Effector CD8-positive, alpha-beta T cell (primary cell): ENCODE data around the gene MAP3K14.

Experiments used
- DNase-seq: peaks from one replicate; lab custom pipeline; 2025; lab: John Stamatoyannopoulos, UW

The MAP3K14 gene

DNA sequence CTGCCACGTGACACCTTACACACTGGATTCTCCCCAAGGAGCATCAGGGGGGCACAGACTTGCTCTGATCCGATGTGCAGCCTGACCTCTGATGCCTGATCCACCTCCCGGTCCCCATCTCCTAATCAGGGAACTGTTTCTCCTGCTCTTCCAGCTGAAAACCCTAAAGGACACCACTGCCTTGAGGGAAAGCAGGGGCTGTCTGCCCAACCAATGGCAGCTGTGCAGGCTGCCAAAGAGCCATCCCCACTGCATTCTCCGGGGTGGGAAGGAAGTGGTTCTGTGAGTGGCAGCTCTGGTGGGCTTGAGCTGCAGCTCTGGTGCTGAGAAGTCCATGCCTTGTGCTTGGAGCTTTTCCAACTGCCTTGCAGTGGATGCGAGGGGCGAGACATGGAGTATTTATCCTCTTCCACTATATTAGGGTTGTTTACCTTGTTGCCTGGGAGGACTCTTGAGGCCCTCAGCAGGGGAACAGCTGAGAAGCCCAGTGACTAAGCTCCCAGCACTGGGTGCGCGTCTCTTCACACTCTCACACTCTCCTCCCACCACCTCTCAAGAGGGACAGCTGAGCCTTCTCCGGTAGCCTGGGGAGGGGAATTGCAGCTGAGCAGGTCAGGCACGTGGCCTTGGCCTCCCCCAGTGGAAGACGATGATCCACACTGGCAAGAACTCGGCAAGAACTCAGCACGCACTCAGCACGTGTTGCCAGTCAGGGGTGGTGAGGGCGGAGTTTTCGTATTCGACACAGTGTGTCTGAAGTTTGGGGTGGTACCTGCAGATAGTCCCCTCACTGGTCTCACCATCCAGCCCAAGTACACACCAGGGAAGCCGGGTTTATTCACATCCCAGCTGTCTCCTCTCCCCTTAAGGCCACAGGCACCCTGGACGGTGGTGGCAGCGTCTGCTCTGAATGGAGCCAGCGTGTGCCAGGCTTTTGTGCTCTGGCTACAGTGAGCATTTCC is 33.9 kb downstream of the MAP3K14 start:
- no peak for DNase-seq

DNA sequence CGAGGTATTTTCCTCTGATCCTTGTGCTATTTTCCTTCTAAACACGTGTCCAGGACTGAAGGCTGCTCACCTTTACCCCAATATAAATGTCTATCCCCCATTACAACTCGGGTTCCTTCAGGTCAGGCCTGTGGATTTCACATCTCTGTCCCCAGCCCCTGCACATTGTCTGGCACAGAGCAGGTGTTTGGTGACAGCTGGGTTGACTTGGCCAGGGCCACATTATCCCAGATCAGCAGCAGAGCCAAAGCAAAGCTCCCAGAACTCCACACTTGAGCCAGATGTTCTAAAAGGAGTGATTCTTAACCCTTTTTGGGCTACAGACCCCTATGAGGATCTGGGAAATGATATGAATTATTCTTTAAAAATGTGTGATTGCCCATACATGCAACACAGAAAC is 36.9 kb downstream of the MAP3K14 start:
- DNase-seq, result no peak

DNA sequence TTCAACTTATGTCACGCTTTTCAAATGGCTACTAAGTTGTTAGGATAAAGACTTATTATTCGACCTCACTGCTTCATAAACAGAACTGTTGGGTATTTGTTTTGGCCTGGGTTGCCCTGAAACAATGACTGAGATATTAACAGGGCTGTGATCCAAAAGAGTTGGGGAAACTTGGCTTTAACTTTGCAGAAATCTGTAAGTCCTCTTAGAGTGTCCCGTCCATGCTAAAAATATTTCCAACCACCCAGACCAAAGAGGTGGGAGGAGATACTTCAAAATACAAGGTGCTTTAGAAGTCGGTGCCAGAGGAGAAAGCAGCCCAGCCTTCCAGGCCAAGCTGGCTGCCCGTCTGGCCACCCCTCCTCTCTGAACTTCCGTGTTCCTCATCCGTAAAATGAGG is 38.8 kb downstream of the MAP3K14 start:
- no peak for DNase-seq

DNA sequence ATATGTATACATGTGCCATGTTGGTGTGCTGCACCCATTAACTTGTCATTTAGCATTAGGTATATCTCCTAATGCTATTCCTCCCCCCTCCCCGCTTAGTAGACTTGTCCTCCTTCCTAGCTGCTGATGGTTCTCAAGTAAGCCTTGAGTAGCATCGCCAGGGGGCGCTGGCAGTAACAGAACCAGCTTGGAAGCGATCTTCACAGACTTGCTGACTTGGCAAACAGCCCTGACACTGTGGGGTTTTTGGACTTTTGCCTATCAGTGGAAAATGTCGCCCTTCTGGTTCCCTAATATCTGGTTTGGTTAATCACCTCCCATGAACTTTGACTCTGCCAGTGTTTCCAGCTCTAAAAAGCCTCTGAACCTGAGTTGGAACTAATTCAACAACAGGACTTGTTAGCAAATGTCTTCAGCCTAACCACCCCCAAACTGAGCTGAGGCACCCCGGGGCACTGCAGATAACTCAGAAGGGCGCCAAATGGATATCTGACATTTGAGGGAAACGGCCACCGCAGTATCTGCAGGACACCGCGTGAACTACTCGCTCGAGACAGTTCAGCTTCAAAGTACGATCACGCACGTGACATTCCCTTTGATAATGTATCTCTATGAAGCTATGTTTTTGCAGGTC is 39.5 kb downstream of the MAP3K14 start:
- peak; percentile 84 for DNase-seq

DNA sequence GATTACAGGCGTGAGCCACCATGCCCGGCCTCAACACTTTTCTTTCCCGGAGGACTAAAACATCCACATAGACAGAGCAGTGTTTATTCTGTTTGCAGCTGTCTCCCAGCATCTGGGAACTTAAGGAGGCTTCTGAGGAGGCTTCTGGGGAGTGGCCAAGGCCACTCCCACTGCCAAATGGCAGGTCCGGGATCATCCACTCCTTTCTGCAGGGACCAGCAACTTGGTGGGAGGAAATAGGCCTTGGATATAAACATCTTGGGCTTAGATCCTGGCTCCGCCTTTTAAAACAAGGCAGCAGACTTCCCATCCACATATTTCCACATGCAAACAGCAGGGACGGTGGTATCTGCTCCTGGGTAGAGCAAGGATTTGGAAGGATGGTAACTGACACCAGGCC is 40.8 kb downstream of the MAP3K14 start:
- DNase-seq, result no peak

DNA sequence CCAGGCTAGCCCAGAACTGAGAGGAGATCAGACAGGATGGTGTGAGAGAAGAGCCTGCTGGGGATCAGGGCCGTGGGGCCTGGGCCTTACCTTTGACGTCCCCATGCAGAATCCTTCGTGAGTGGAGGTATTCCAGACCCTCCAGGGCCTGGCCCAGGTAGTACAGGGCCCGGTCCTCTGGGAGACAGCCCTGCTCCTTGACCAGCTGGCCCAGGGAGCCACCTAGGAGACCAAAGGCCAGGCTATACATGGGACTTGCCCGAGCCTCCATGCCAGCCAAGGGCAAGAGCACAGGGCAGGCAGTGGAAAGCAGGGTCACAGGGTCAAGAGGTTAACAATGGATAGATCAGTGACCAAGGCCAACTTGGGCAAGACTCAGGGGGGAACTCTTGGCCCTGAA is 42.8 kb downstream of the MAP3K14 start:
- DNase-seq, result no peak

DNA sequence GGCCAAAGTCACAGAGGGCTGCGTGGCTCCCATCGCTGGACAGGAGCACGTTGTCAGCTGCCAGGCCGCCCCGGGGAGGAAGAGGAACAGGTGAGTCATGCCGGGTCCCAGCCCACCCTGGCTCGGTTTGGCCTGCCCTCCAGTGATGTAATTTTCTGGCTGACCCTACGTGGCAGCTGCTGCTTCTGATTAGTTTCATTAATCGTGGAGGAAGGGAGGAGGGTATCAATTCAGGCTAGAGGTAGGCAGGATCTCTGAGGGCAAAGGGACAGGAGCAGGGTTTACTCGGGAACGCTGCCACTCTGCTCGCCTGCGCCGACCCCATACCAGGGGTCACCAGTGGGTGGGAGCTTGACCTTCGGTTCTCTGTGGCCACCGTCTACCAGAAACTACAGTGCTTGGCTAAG is 43.3 kb downstream of the MAP3K14 start:
- no peak for DNase-seq

DNA sequence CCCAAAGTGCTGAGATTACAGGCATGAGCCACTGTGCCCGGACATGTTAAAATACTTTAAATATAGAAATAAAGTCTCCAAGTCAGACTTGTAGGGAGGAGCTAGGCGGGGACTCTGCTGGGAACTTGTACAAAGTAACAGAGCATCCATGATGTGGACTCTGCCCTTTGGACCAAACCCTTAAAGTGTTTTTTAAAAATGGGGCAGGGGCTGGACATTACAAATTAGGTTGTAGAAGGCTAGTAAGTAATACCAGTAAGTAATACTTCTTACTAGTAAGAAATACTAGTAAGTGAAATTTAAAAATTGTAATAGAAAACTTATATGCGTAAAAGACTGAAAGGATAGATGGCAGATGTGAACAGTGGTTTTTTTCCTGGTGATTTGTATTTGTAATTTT is 45.2 kb downstream of the MAP3K14 start:
- DNase-seq, result no peak

DNA sequence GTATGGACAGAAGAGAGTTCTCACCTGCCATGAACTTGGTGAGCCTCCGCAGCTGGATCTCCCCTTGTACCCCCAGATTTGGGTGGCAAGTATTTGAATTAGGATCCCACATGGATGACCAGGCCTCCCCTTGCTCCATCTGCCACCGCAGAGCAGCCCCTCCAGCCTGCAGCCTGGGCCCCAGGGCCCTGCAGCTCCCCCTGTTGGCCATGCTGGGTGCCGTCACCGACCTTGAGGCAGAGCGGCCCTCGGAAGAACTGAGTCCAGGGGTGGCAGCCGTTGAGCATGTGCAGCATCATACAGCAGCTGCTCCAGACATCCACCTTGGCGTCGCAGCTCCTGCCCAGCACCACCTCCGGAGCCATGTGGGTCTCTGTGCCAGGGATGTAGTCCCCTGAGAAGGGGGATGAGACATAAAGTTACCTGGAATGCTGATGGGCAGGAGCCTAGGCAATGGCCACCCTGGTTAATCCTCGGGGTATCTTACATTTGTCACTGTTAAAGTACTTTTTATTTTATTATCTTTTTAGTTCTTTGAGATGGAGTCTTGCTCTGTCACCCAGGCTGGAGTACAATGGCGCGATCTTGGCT is 45.9 kb downstream of the MAP3K14 start:
- peak; percentile 40 for DNase-seq

DNA sequence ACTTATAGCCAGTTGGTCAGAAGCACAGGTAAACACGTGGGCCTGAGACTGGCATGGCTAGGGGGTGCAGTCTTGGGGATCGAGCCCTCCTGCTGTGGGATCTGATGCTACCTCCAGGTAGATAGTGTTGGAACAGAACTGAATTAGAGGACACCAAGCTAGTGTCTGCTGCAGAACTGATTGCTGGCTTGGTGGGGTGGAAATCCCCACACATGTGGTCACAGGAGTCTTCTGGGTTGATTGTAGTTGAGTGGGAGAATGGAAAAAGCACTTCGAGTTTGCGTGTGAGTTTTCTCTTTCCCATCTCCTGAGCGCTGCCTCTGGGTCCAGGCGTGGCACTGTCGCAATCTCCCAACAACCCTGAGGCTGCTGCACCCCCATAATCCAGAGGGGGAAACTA is 46.9 kb downstream of the MAP3K14 start:
- no peak for DNase-seq

DNA sequence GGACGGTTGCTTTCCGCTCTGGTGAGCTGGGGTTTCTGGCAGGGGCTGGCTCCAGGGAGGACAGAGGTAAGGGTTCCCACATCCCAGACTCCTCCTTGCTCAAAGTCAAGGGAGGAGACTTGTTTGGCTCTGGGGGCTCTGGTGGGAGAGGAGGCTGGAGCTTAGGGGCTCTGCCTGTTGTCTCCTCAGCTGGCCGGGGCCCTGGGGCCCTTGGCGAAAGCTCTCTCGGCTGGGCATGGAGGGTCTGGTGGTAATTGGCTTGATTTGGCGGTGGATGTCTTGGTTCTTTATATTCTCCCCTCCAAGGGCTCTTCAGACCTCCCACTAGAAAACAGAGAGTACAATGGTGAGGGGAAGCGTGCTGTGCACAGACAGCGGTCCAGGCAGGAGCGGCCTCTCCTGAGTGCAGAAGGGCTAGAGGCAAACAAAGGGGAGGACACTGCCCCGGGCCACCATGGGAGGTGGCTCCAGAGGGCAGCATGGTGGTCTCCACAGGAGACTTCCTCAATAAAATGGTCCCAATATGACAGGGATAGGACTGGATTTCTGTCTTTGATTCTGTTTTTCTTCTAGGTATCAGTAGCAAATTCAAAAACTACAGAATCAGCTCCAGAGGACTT is 49.3 kb downstream of the MAP3K14 start:
- DNase-seq, result no peak

DNA sequence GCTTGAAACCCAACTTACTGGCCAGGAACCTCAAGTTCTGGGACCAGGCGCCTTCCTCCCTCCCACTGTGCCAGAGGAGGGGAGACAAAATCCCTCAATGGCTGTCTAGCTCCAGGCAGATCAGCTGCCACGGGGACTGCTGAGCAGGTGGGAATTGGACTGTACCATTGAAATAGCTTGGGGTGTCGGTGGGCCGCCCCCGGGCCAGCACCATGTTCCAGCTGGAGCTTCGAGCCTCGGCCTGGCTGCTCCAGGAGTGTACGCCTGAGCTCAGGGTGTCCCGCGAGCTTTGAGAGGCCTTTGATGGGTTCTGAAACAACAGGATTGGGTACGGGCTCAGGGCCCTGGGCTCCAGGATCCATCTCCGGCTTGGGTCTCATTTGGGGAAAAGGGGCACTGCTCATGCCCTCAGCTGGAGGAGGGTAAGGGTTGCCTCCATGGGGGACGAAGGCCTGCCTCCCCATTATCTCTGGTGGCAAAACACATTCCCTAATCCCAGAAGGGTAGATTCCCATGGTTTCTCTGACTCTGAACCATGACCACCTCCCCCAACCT is 50.4 kb downstream of the MAP3K14 start:
- DNase-seq, result no peak

DNA sequence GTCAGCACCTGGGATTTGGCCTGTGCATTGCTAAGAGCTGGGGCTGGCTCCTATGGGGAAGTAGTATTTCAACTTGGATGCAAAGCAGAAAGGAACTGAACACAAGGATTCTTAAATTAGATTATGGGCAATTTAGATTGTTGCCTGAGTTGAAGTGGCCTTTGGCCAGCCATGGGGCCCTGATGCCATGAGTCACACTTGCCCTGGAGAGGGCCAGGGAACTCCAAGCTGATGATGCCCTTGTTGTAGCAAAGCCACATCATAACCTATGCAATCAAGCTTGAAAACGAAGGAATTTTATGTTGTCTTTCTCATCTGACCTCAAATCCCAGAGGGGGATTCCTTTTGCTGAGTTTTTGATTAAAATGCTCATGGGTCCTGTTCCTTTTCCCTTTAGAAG is 51.0 kb downstream of the MAP3K14 start:
- no peak for DNase-seq

DNA sequence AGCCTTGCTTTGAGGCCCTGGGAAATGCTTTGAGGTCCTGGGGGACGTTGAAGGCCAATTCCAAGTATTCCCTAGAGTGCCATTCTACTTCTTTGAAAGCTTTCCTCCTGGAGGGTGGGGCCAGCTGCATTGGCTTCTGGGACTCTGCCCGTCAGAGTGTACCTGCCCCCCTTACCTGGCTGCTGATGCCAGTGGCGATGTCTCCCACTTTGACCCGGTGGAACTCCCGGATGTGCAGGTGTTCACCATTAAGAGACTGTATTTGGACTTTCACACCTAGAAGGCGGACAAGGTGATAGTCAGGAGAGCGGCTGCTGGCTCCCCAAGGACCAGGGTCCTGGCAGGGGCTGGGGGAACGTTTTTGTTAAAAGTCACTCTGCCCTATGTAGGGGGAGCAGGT is 51.8 kb downstream of the MAP3K14 start:
- no peak for DNase-seq

DNA sequence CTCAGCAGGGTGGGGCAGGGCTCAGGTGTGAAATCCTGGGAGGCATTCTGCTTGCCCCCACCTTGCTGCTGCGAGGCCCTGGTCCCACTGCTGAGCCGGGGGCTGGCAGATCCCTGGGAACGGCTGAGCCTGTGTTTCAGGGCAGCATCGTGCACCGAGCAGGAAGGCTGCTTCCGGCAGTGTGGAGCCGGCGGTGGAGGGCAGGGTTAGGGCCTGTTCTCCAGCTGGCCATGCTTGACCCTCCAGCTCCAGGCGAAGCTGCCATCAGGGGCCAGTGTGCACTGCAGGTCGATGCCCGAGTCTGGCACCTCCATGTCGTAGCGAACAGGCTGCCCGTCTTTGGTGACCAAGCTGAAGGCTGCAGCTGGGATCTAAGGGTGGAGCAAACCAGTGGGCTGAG is 52.4 kb downstream of the MAP3K14 start:
- DNase-seq, result no peak

DNA sequence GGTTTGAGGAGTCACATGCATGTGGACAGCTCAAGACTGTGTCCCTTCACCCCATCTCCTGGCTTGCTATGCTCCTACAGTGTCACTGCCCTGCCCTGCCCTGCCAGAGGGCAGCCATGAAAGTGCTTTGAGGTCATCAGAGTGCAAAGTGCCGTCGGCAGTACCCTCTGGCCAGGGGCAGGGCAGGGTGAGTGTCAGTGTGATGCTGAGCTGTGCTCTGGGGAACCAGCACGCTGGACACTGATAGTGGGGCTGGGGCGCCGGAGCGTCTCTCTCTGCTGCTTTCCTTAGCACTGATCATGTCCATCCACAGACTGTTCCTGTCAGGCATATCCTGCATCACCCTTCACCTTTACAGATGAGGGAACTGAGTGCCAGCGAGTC is 53.4 kb downstream of the MAP3K14 start:
- no peak for DNase-seq

DNA sequence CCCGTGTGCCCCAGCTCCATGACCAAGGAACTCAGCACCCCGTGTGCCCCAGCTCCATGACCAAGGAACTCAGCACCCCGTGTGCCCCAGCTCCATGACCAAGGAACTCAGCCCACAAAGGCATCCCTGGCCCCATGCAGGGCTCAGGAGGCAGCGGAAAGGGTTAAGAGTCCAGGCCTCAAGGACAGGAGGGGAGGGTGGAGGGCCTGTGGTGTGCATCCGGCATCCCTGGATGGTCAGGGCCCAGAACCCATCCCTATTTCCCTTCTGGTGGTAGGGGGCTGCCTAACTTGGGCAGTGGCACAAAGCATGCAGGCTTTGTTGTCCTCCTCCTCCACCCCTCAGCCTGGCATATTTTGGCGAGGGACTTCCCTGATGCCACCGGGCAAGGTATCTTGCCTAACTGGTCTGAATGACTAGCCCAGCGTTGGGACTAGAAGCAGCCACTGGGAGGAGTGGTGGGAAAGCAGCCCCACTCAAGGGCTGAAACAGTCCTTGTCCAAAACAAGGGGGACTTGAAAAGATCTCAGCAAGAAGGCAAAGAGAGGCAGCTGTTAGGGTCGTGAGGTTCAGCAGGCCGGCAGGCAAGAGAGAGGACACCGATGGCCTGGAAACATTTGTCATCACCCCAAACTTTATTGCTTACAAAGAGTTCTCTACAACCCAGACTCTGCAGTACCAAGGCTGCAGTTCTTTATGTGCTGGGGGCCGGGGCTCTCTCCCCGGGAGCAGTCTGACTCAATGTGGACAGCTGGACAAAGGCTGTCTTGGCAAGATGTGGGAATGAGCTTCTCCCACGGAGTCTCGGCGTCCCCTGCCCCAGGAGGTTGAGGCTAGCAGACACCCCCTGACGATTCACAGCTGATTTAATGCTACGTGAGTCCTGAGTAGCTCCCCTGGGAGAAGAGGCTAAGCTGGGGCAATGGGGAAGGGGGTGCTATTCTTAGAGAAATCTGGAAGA is 54.0 kb downstream of the MAP3K14 start:
- DNase-seq, result no peak

DNA sequence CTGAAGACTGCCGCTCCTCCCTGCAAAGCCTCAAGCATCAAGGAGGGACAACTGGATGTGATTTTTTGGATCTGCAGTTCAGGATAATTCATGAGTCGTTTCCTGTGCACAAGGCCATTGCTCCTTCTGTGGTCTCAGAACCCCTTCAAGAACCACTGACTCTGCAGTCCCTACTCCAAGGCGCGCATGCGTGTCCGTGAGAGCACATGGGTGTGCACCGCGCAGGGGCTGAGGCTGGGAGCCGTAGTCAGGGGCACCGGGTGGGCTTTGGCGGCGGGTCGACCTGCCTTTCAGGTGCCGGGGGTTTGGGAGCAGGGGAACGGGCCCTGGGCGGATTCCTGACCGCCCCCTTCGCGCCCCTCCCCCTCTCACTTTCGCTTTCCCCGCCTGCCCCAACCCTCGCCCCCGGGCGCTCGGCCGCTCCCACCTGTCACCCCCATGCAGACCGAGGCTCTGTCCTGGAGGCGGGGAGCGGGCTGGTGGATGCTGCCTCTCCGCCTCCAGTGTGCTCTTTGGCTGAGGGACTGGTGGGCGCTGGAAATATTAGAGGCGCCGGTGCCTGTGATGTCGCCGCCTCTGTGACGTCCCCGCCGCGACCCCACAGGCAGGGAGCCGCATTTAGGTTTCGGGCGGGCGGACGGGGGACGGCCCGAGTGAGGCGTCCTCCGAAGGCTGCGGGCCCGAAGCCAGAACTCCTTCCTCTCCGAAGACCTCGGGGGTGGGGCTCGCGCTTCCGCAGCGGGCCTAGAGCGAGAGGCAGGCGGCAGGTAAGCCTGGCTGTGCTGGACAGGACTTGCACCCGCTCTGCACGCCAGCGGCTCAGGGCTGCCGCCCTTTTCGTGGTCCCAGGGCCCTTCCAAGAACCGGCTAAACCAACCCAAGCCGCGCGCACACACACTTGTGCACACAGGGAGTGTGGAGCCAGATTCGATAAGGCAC is 55.0 kb downstream of the MAP3K14 start, which contains the start of gene SPATA32:
Gene SPATA32 (minus strand): TSS at position 518 of the 939 bp plus-strand sequence. CDS start 78 bp downstream, at position 440.
- DNase-seq, result peak; percentile 54

DNA sequence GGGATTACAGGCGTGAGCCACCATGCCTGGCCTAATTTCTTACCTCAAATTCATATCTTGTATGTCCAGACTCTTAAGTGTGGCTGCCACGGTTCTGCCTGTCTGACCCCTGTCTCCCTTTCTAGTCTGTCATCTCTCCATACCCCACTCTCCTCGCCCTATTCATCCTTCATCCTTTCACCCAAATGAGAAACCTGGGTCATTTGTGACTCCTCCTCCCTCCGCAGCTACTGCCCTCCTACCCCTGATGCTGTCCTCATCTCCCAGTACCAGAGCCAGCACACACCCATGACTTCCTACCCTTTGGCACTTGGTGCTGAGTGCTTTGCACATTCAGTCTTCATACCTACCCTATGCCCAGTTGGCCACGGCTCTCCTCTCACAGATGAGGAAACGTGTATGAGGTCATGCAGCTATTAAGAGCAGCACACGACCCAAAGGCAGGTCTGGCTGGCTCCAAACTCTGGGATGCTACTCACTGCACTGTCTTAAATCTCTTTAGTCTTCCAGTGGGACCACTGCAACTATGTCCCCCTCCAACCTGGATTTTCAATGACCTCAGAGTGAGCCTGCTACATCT is 56.5 kb downstream of the MAP3K14 start:
- DNase-seq, result no peak
